Ascending aorta (tissue), 2 donors: ENCODE data around the gene S100Z. TPM values are rescaled to one million over a fixed set of nuclear protein-coding genes. Genes with fewer than 3 reads are reported as not detected.

Experiments used
- DNase-seq, 2 donors: peaks; one replicate each; pipeline ENCODE4 v3.0.0-alpha.2; 2019; ENCODE audit warnings: low spot score in 2 of 2
- H3K27ac ChIP-seq, 2 donors: fragments of 200-600 bp; sonication (generic); one replicate each; pipeline ENCODE4 v1.5.1; 2016 to 2017; ENCODE audit warnings: mild to moderate bottlenecking in 1 of 2
- H3K27me3 ChIP-seq: fragments of 200-600 bp; sonication (generic); one replicate; pipeline ENCODE4 v1.5.1; 2017
- H3K36me3 ChIP-seq, 2 donors: fragments of 200-600 bp; sonication (generic); one replicate each; pipeline ENCODE4 v1.5.1; 2016
- H3K4me1 ChIP-seq, 2 donors: fragments of 200-600 bp; sonication (generic); one replicate each; pipeline ENCODE4 v1.5.1; 2016 to 2017; ENCODE audit warnings: mild to moderate bottlenecking in 1 of 2
- H3K4me3 ChIP-seq, 2 donors: fragments of 200-600 bp; sonication (generic); one replicate each; pipeline ENCODE4 v1.5.1; 2016 to 2017; ENCODE audit warnings: mild to moderate bottlenecking in 1 of 2
- H3K9me3 ChIP-seq, 2 donors: fragments of 200-600 bp; sonication (generic); one replicate each; pipeline ENCODE4 v1.5.1; 2016
- CTCF ChIP-seq, 3 experiments: fragments of 200-600 bp in 2 of 3; fragments of 450-650 bp in 1 of 3; sonication (generic) in 2 of 3; IDR thresholded peaks; one replicate each; pipeline ENCODE4 v1.5.1; 2016 to 2019; ENCODE audit warnings: antibody characterized with exemption in 3 of 3, mild to moderate bottlenecking in 1 of 3, moderate library complexity in 1 of 3
- intact Hi-C: fragments of 100-400 bp; cut with DNase I; formaldehyde crosslinking; loops from one replicate; pipeline ENCODE4 v1.15.1; 2023
- total RNA-seq: library from RNA; depleted of rRNA; stranded (reverse); fragments of >200 nt; gene quantifications from one replicate; pipeline ENCODE4 v1.1.0, GENCODE V29; 2016

The S100Z gene
- total RNA-seq, 1 donor from 2014 or later, result not detected

- intact Hi-C loops, result no loop called here
- no peak for DNase-seq
- Histone ChIP-seq H3K27ac (no peak overlapping the region), H3K4me1 (no peaks in the 10 kb centered on the region), H3K27me3 (no peaks in the 10 kb centered on the region), H3K9me3 (no peaks in the 10 kb centered on the region), H3K36me3 (no peaks in the 10 kb centered on the region), H3K4me3 (no peak overlapping the region)
- TF ChIP-seq CTCF (IDR thresholded peaks at IDR 0.05), result no peak
Observed at GRCh38 chr5:76956033-76956432, 106.2 kb downstream of the S100Z start.

- no peaks in the 10 kb centered on the region for H3K27me3 ChIP-seq
- no peak overlapping the region for H3K27ac ChIP-seq
- no peaks in the 10 kb centered on the region for H3K36me3 ChIP-seq
- DNase-seq, result no peak
- H3K4me3 ChIP-seq, result no peak overlapping the region
- no peak for TF ChIP-seq CTCF (IDR thresholded peaks at IDR 0.05)
- no peaks in the 10 kb centered on the region for H3K4me1 ChIP-seq
- H3K9me3 ChIP-seq, result no peaks in the 10 kb centered on the region
- intact Hi-C loops, result no loop called here
Observed at GRCh38 chr5:76958991-76959767, 109.4 kb downstream of the S100Z start.

- no peak overlapping the region for H3K4me3 ChIP-seq
- no peaks in the 10 kb centered on the region for H3K36me3 ChIP-seq
- DNase-seq, result no peak
- no peaks in the 10 kb centered on the region for H3K27me3 ChIP-seq
- no peak overlapping the region for H3K27ac ChIP-seq
- no peaks in the 10 kb centered on the region for H3K9me3 ChIP-seq
- intact Hi-C loops, result no loop called here
- H3K4me1 ChIP-seq, result no peaks in the 10 kb centered on the region
- TF ChIP-seq CTCF (IDR thresholded peaks at IDR 0.05), result no peak
Observed at GRCh38 chr5:76960004-76960625, 110.3 kb downstream of the S100Z start.

GRCh38 chr5:76964060-76964459, 114.2 kb downstream of the S100Z start:
- TF ChIP-seq CTCF (IDR thresholded peaks at IDR 0.05), result no peak
- Histone ChIP-seq H3K36me3 (no peaks in the 10 kb centered on the region), H3K27me3 (no peaks in the 10 kb centered on the region), H3K4me3 (no peak overlapping the region), H3K27ac (no peak overlapping the region), H3K4me1 (no peaks in the 10 kb centered on the region), H3K9me3 (no peaks in the 10 kb centered on the region)
- intact Hi-C loops, result no loop called here
- DNase-seq, result no peak

Other genes starting within 250 kb of the S100Z start
- gene F2RL2, start 226.6 kb upstream of the S100Z start, total RNA-seq, result not detected
- 131 TPM for gene F2R, start 133.9 kb upstream of the S100Z start, total RNA-seq
- gene F2RL1, start 31.0 kb upstream of the S100Z start, total RNA-seq, result 0.53 TPM
- 0.32 TPM for gene CRHBP, start 103.0 kb downstream of the S100Z start, total RNA-seq
- 60.3 TPM for gene AGGF1, start 180.4 kb downstream of the S100Z start, total RNA-seq
- gene ZBED3, start 237.3 kb downstream of the S100Z start, total RNA-seq, result 0.64 TPM